Neutrophil (primary cell): ENCODE data around the gene SRRM2.

Experiments used
- H3K27ac ChIP-seq: fragments of 200-600 bp; sonication (generic); 2 replicates; pipeline ENCODE4 v1.5.1; 2016; ENCODE audit warnings: mild to moderate bottlenecking, moderate library complexity
- H3K27me3 ChIP-seq: fragments of 200-600 bp; sonication (generic); 2 replicates; pipeline ENCODE4 v1.6.0; 2016; ENCODE audit warnings: mild to moderate bottlenecking
- H3K36me3 ChIP-seq: fragments of 200-600 bp; sonication (generic); 2 replicates; pipeline ENCODE4 v1.5.1; 2017
- H3K4me1 ChIP-seq, 2 experiments: fragments of 200-600 bp in 1 of 2; sonication (generic) in 1 of 2; 1 replicate in 1 of 2; 2 replicates in 1 of 2; pipeline versions ENCODE4 v1.5.1 to v1.6.1; 2013 to 2016; ENCODE audit warnings: low read depth in 1 of 2, low read length in 1 of 2, mild to moderate bottlenecking in 1 of 2, moderate library complexity in 1 of 2; ENCODE audit not compliant: control insufficient read depth in 1 of 2, insufficient read depth in 1 of 2
- H3K4me3 ChIP-seq, 2 experiments: fragments of 200-600 bp in 1 of 2; sonication (generic) in 1 of 2; 1 replicate in 1 of 2; 2 replicates in 1 of 2; pipeline ENCODE4 v1.5.1; 2013 to 2016; ENCODE audit warnings: low read depth in 1 of 2, low read length in 1 of 2, mild to moderate bottlenecking in 1 of 2, moderate library complexity in 1 of 2
- H3K9me3 ChIP-seq: fragments of 200-600 bp; sonication (generic); 2 replicates; pipeline ENCODE4 v1.5.1; 2016
- CTCF ChIP-seq: fragments of 200-600 bp; sonication (generic); IDR thresholded peaks from 2 replicates; pipeline ENCODE4 v1.5.1; 2016; ENCODE audit warnings: antibody characterized with exemption

Gene SRRM2

GRCh38 chr16:2787961-2788360, 35.5 kb downstream of the SRRM2 start:
- Histone ChIP-seq H3K4me1 (peaks cover 18 to 20% of the 10 kb centered on the region in 2 experiments), H3K4me3 (no peak overlapping the region), H3K9me3 (no peaks in the 10 kb centered on the region), H3K27ac (no peak overlapping the region), H3K36me3 (no peaks in the 10 kb centered on the region), H3K27me3 (peaks cover 85% of the 10 kb centered on the region)
- TF ChIP-seq CTCF: no peak

- no peak overlapping the region for H3K4me3 ChIP-seq
- H3K4me1 ChIP-seq: peaks cover 33 to 36% of the 10 kb centered on the region in 2 experiments
- peaks cover 59% of the 10 kb centered on the region for H3K27me3 ChIP-seq
- H3K36me3 ChIP-seq: no peaks in the 10 kb centered on the region
- no peak overlapping the region for H3K27ac ChIP-seq
- H3K9me3 ChIP-seq: no peaks in the 10 kb centered on the region
- no peak for TF ChIP-seq CTCF
Measured at GRCh38 chr16:2790631-2791030, 38.2 kb downstream of the SRRM2 start.

GRCh38 chr16:2791174-2791573, 38.7 kb downstream of the SRRM2 start:
- Histone ChIP-seq H3K4me1 (peaks cover 28 to 34% of the 10 kb centered on the region in 2 experiments), H3K9me3 (no peaks in the 10 kb centered on the region), H3K4me3 (no peak overlapping the region), H3K27me3 (peaks cover 53% of the 10 kb centered on the region), H3K27ac (no peak overlapping the region), H3K36me3 (no peaks in the 10 kb centered on the region)
- TF ChIP-seq CTCF: no peak

- Histone ChIP-seq H3K9me3 (no peaks in the 10 kb centered on the region), H3K27ac (peak overlapping the region; percentile 52), H3K27me3 (peaks cover 36% of the 10 kb centered on the region), H3K4me3 (no peak overlapping the region), H3K36me3 (no peaks in the 10 kb centered on the region), H3K4me1 (peaks cover 27 to 30% of the 10 kb centered on the region in 2 experiments)
- TF ChIP-seq CTCF: no peak
Measured at GRCh38 chr16:2792940-2793339, 40.5 kb downstream of the SRRM2 start.

GRCh38 chr16:2795395-2796143, 43.1 kb downstream of the SRRM2 start:
- Histone ChIP-seq H3K4me3 (no peak overlapping the region), H3K4me1 (peaks cover 27 to 30% of the 10 kb centered on the region in 2 experiments), H3K27ac (no peak overlapping the region), H3K36me3 (no peaks in the 10 kb centered on the region), H3K27me3 (peaks cover 17% of the 10 kb centered on the region), H3K9me3 (no peaks in the 10 kb centered on the region)
- no peak for TF ChIP-seq CTCF
